HG02642 (cell line): Measurements from ENCODE around the gene SNORC.
A peak's percentile ranks its signal among the peaks of the same experiment; 100 is the strongest.
"Not testable (repeated sequence)": the region's sequence is repeated elsewhere in the genome, so short reads cannot be mapped to it uniquely, and the experiment has no call there.

Source experiments
- ATAC-seq: cut with Tn5 transposase; IDR thresholded peaks from one replicate; pipeline ENCODE4 v1.9.1; 2021; ENCODE audit warnings: mild to moderate bottlenecking; ENCODE audit not compliant: unreplicated experiment, poor library complexity

The SNORC gene

GRCh38 chr2:232870018-232870765 is at the start of gene SNORC:
Gene SNORC, plus strand, starts transcription at chr2:232870264. Its CDS starts 78 bp downstream, at chr2:232870342.
- ATAC-seq, result no peak

DNA sequence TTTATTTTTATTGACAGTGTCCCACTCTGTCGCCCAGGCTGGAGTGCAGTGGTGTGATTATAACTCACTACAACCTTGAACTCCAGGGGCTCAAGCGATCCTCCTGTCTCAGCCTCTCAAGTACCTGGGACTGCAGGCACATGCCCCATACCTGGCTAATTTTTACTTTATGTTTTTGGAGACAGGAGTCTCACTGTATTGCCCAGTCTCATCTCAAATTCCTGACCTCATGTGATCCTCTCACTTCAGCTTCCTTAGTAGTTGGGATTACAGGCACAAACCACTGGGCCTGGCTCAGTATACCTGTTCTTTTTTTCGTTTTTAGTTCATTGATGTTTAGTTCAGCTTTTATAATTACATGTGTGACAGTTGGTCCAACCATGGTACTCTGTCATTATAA is 40.1 kb upstream of the SNORC start:
- no peak for ATAC-seq

GRCh38 chr2:232831496-232831895 is 38.6 kb upstream of the SNORC start:
- ATAC-seq, result no peak

DNA sequence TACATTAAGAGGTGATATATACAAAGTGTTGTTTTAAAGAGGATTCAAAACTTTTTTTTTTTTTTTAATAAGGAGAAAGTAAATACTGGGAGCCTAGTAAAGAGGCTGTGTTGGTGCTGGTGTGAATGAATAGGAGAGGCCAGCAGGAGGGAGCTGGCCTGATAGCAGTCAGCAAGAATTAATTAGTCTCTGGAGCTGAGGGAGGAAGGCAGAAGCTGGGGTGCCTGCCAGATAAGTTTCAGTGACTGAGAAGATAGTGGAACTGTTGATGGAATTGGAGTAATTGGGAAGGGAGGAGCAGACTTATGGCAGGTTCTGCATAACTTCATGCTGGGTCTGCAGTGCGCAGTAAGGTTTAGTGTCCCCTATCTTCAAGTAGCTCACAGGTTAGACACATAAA is 36.2 kb upstream of the SNORC start:
- no peak for ATAC-seq

DNA sequence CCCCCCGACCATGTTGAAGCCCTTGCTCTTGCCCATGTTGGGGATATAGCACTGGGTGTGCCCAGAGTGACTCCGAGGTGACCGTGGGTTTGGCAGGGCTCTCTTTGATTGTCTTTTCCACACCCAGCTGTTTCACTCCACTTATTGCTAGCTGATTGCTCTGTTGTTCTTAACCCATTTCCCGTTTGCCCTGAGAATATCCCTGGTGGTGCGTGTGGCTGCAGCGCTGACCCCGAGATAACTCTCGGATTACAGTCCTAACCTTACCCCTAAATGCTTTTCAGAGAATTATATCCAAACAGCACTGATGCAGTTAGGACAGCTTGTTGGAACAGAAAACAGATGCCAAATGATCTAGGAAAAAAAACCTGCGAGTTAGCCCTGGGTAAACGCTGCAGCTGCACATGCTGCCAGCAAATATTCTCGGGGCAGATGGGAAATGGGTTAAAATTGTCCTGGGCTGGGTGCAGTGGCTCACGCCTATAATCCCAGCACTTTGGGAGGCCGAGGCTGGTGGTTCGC is 34.3 kb upstream of the SNORC start:
- no peak for ATAC-seq

DNA sequence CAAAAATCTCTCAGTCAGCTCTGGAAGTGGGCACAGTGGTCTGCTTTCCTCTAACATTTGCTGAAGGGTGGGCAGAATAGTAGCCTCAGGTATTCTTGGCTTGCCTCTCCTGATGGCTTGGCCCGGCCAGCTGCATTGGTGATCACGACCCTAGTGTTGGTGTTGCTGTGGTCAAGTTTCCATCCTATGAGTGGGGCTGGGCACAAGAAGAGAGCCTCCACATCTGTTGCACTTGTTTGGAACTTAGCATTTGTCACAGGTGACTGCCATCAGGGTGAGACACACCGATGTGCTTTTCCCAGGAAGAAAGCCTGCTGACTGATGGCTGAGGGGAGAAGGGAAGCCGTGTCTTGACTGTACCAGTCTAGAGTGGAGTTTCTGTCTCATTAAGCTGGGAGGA is 33.1 kb upstream of the SNORC start:
- no peak for ATAC-seq

GRCh38 chr2:232838406-232838874 is 31.6 kb upstream of the SNORC start:
- ATAC-seq, result peak; percentile 69

- no peak for ATAC-seq
Measured at GRCh38 chr2:232839411-232840079, 30.5 kb upstream of the SNORC start.

DNA sequence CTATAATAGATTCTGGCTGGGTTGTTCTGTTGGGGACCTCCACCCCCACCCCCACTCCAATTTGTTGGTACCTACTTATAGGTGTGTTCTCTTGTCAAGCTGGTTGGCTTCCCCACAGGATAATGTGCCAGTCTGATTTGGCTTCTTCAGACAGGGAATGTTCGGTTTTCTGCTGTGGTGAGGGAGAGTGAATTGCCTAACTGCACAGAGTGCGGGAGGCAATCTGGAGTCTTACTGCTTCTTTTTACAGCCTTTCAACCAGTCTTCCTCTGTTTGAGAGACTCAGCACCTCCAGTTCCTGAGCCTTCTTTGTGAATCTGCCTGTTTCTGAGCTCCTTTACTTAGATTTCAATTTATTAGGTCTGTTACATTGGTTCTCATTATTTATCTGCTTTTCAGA is 27.4 kb upstream of the SNORC start:
- no peak for ATAC-seq

GRCh38 chr2:232843834-232844233 is 26.2 kb upstream of the SNORC start:
- ATAC-seq, result no peak

- ATAC-seq, result no peak
Measured at GRCh38 chr2:232846055-232846454, 24.0 kb upstream of the SNORC start.

DNA sequence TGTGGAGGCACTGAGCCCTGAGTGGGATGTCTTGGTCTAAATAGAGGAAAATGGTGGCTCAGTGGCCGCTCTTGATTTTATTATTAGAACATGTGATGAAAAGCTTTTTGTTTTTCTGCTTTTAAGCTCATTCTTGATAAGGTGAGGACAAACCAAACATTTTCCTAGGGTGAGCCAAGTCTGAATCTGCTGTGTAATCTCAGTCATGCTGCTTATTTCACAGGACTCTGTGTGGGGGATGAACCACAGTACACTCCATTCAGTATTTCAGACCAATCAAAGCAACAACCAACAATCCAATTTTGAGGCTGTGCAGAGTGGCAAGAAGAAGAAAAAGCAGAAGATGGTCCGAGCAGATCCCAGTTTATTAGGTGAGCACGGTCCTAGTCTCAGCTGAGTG is 20.0 kb upstream of the SNORC start:
- no peak for ATAC-seq

DNA sequence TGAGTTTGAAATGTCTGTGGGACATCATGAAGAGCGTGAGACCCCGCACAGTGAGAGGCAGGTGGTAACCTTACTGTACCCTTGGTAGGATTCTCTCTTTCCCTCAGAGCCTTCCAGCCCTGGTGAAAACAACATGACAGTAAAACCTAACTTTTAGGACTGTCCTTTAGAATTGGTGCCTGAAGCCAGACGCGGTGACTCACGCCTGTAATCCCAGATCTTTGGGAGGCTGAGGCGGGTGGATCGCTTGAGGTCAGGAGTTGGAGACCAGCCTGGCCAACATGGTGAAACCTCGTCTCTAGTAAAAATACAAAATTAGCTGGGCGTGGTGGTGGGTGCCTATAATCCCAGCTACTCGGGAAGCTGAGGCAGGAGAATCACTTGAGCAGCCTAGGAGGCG is 18.0 kb upstream of the SNORC start:
- ATAC-seq, result not testable (repeated sequence)

DNA sequence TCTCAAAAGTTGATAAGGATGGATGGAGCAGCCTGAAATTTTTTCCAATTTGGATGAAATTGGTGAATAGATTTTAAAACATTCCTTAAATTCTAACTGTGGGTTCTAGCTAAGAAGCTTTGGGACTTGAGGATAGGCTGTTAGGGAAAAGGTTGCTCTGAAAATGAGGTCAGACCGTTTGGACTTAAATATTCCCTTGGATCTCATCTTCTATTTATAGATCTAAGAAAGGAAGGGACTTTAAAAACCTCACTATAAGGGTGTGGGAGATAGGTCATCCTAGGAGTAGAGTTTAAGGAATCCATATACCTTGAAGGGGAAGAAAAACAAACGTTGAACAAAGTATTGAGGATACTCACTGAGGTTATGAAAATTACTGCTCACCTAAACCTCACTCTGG is 17.4 kb upstream of the SNORC start:
- ATAC-seq, result no peak

- no peak for ATAC-seq
Measured at GRCh38 chr2:232854082-232854481, 16.0 kb upstream of the SNORC start.

DNA sequence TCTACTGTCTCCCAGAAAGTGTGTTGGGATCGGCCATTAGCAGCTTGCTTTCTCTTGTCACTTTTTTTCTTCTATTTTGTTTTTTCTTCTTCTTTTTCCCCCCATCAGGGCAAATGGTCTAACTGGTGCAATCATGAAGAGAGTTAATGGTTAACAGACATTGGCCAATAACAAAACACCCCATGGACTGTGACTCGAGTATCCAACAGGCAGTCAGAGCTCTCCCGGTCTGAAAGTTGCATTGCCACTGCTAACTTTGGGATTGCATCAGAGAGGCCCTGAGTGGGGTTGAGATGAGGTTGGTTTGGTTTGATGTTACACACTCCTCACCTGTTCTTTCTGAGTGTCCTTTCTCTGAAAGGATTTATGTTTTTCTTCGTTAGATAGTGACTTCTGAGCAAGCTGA is 12.9 kb upstream of the SNORC start:
- ATAC-seq, result no peak

GRCh38 chr2:232859385-232859916 is 10.6 kb upstream of the SNORC start:
- ATAC-seq, result no peak

DNA sequence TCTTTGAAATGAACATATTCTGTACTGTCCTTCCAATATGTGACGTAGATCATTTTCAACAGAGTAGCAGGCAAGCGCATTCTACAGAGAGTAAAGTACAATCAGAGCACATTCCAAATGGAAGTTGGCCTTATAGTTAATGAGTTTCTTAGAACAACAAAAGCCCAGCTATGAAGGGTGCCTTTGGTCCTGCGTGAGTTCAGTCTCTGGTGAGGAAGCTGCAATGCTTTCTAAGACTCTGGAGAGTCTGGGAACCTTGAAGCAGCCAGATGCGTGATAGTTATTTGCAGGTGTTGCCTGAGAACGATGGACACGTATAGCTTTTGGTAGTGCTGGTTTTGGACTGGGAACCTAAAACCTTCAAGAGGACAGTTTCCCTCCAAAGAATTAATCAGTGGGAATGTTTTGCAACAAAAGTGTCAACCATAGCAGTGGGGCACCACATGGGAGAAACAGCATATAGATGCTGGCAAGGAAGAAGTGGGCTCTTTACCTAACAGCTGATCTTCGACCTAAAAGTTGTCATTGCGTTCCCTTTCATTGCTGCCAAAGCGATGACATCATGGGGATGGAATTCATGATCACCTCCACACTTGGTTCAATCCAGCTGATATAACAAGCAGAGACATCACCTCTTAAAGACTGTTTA is 9.3 kb upstream of the SNORC start:
- no peak for ATAC-seq

- ATAC-seq, result no peak
Measured at GRCh38 chr2:232861353-232861752, 8.7 kb upstream of the SNORC start.

DNA sequence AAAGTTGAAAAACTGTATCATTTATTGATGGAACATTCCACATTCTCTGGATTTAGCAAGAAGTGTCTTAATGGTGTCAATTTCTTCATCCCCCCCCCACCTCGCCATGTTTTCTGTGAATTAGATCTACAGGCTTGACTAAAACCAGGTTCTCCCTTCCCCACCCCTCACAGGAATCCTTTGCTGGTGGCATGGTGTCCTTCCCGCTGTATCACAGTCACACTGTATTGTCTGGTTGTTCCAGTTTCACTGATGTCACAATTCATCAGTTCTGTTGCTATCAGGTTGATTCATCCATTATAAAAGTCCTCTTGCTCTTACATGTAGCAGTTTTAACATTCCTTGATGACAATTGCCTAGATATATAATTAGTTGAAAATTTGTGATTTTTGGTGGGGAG is 6.1 kb upstream of the SNORC start:
- no peak for ATAC-seq

- no peak for ATAC-seq
Measured at GRCh38 chr2:232865165-232865564, 4.9 kb upstream of the SNORC start.
